HG02759 (cell line): ENCODE results near the gene PIRT.
"Not testable (repeated sequence)": the region's sequence is repeated elsewhere in the genome, so short reads cannot be mapped to it uniquely, and the experiment has no call there.

ENCODE experiments used
- ATAC-seq: cut with Tn5 transposase; IDR thresholded peaks from one replicate; pipeline ENCODE4 v1.9.1; 2021; ENCODE audit warnings: mild to moderate bottlenecking, moderate library complexity; ENCODE audit not compliant: unreplicated experiment

The PIRT gene

DNA sequence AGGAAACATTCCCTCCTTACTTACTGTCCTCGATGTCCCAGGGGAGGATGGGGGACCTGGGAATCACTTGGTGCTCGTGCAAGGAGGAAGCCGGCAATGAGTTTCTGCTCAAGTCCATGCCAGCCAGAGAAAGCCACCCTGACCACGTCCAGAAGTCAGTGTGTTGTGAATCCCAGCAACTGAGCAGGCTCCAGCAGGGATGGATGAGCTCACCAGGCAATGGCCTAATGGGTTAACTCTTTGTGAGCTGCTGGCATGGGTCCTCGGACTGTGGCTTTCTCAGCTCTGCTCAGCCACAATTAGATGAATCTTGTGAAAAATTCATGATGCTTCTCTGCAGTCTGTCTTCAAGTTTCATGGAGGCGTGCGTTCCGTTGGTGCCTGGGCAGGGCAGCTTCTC, at the start of gene PIRT:
Gene PIRT, minus strand, starts transcription at position 167 of the 400 bp plus-strand sequence. CDS start 12,442 bp downstream, outside the sequence.
- no peak for ATAC-seq

DNA sequence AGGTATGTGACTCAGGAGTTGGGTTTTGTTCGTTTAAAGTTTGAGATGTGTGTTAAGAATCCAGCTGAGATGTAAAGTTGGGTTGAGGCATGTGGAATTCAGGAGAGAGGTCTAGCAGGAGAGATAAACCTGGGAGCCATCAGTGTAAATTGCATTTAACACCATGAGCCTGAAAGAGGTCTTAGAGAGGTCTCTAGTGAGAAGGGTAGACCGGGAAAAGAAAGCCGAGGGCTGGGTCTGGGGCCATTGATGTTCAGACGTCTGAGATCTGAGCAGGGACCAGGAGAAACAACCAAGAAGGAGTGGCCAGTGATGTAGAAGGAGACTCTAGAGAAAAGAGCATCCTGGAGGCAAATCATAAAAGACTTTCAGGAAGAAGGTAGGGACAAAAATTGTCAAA, 44.1 kb upstream of the PIRT start:
- no peak for ATAC-seq

DNA sequence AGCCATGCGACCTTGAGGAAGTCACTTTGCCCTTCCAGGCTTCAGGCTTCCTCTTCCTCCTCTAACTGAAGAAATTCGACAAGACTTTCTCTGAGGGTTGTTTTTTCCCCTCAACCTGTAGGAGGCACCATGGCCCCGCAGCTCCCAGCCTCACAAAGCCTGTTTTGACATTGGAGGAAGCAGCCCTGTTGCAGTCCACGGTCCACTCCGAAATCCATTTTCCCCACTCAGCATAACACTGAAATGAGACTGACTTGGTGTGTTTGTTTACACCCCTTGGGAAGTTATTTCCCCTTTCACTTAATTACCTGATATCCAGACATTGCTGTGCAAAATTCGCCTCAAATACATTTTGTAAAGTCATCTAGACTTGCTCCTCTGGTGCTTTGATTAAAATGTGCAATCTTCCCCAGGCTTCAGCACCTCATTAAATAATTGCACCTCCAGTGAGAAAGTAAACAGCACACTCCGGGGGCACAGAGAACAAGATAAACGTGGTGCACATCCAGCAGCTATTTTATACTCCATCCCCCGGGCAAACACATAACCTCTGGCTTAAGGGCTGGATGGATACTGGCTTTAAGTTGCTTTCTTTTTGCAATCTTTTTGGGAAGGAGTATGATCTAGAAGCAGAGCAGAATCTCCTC, 41.4 kb upstream of the PIRT start:
- ATAC-seq = no peak

DNA sequence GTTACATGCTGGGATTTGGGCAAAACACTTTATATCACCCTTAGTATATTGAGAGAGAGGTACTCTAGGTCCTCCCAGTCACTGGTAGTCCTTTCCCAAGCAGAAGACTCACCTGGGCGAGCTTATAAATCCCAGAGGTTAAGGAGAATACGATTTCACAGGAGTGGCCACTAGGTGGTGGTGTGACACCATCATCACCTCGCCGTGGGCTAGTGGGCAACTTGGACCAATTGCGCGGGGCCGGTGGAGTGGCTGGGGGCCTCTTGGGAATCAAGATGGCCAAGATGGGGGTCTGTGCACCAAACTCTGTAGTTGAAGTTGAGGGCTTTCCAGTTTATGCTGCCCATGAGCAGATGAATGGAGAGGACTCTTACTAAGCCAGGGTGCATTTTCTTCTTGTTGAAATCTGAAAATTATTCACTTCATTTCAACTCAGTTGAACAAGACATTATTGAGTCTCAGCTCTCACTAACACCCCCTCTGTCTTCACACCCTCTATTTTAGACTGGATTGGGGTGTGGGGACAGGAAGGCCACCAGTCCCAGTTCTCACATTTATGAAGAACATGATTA, 38.2 kb upstream of the PIRT start:
- peak; percentile 66 for ATAC-seq

DNA sequence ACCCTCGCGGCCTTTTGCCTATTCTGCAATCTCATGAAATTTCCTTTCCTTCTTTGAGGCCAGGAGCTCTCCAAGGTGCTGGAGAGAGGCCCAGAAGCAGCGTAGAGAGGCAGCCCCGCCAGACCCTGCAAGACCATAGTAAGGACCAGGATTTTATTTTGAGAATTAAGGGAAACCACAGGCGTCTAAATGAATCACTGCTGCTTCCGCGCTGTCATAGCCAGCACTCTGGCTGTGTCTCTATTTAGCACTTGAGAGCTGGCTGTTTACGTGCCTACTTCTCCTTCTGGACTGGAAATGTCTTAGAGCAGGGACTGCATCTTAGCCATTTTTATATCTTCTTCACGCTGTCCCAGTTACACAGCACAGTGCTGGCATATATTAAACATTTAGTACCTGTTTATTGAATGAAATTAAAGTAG, 37.6 kb upstream of the PIRT start:
- no peak for ATAC-seq

DNA sequence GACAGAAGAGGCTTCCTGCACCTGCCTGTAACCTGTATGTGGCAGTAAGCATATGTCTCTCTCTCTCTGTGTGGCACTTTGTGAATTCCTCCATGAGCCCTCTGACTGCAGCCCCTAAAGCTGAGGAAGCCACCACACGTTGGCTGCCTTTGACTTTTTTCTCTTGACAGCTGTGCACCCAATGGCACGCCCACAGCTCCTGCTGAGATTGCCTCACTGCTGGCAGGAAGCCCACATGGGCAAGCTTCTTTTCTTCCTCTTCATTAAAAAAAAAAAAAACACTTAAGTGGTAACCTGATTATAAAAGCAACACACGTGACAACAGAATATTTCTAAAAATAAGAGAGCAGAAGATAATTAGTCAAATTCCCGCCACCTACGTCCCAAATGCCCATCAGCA, 34.0 kb upstream of the PIRT start:
- ATAC-seq = no peak

DNA sequence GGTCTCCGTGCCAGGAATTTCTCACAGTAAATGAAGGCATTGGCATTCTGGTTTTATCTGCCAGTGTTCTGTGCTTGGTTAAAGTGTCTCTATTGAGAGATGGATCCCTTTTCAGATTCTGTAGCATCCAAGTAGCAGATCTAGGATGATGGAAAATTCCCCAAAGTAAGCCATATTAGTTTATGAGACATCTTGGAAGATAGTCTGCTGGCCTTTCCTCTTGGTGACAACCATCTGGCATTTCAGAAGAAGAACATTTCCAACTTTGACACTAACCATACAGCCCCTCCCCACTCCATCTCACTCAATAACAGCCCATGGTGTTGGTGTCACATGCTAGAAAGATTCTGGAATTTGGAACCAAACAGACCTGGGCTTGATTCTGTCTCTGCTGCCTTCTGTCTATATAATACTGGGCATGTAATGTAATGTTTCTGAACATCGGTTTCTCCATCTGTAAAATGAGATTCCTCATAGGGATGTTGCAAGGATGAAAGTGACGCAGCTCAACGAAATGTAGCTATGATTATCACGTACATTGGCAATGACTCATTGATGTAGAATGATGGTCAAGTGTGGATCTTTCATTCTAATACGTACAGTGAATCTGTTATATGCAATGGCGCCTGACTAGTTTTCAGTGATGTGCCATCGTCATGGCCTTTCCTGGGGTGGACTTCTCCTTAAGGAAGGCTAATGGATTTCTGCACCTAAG, 32.6 kb upstream of the PIRT start:
- no peak for ATAC-seq

DNA sequence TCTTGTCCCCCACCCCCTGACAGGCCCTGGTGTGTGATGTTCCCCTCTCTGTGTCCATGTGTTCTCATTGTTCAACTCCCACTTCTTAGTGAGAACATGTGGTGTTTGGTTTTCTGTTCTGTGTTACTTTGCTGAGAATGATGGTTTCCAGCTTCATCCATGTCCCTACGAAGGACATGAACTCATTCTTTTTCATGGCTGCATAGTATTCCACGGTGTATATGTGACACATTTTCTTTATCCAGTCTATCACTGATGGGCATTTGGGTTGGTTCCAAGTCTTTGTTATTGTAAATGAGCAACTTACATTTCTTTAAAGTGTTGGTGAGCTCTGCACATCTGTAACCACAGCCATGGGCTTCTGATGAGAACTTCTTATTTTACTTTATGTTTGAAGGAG, 30.9 kb upstream of the PIRT start:
- not testable (repeated sequence) for ATAC-seq

DNA sequence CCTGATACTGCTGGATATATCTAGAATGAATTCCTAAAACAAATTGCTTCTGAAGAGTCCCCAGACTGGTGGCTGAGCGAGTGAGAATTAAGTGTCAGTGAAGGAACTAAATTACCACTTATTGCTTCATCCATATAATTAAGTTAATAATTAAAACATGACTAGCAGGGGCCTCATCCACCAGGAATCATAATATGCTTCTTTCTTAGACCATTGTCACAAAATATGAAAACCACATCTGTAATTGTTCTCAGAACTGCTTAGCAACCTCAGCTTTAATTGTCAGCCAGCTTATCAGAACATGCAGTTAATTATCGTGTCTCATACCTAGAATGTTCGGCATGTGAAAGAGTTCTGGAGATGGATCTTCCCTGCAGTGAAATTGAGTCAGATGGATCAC, 21.2 kb upstream of the PIRT start:
- no peak for ATAC-seq

DNA sequence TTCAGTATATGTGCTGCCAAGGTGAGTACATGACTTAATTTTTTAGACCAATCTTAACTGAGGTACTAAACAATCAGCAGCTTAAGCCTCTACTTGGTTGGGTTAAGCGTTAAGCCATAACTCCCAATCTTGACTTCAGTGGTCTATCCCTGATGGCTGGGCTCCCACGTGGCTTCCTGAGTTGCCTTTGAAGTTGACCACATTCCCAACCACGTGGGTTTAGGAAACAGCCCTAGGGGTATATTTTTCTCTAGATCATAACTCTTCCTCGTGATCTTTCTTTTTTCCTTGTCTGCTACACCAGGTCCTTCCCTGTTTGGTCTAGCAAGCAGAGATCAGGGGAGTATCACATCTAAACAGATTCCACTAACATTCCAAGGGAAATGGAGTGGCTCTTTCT, 20.1 kb upstream of the PIRT start:
- no peak for ATAC-seq

DNA sequence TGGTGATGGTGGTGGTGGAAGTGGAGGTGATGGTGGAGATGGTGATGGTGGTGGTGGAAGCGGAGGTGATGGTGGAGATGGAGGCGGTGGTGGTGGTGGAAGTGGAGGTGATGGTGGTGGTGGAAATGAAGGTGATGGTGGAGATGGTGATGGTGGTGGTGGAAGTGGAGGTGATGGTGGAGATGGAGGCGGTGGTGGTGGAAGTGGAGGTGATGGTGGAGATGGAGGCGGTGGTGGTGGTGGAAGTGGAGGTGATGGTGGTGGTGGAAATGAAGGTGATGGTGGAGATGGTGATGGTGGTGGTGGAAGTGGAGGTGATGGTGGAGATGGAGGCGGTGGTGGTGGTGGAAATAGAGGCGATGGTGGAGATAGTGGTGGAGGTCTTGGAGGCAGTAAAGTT, 8.7 kb upstream of the PIRT start:
- ATAC-seq = not testable (repeated sequence)

DNA sequence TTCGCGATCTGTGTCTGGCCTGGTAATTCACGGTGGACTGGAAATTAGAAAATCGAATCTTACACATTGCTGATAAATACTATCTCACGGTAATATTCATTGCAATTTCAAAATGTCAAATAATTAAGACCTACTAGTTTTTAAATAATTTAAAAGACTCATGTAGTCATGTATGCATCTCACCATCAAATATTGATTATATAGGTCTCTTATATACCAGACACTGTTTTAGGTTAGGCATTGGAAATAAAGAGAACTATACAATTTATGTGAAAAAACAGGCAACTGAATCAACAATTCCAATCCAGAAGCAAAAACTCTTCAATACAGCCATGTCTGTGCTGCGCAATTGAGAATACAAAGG, 7.5 kb upstream of the PIRT start:
- no peak for ATAC-seq

DNA sequence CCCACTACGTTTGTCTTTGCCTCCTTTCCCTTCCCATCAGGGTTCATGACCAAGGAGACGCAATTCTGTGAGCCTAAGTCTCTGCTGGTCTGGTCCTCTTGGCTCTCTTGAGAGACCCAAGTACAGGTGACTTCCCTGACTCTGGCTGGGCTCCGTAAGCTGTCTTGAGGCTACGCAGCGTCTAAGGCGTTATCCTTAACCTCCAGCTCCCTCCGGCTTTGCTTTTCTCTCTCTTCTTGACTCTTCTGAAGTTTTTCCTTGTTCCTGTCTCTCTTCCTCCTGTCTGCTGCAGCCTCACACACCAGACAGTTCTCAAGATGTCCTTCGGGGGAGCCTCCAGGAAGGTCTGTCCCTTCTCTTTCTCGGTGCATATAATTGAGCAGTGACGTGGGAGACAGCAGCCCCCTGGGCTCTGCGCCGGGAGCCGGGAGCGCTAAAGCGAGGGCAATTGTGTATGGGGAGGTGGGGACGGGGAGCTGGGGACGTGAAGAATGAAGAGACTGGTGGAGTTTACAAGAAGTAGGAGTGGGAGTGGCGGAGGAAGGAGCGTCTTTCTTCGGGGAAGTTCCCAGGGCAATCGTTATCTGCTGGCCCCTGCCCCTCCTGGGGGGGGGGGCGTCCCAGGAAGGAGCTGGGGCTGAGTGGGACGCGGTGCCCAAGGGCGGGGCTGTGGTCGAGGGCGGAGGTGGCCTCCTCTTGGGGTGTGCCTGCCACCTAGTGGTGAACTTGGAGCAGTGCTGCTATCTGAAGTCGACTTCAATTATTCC, 6.9 kb upstream of the PIRT start:
- ATAC-seq = peak; percentile 96

DNA sequence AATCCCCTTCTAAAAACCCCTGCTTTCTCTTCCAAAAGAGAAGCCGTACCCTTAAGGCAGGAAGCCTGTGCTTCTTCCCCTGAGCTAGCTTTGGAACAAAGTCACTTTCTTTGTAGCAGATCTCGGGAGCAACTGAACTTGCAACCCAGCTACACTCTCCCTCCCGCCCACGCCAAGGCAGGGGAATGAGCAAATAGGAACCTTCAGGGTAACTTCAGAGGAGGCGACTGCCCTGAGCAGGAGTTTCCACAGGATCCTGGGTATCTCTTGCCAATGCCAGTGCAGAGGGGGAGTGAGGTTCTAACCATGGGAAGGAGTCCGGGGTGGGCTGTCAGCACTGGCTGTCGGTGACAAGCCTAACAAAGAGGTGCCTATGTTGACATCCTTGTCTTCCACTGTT, 5.9 kb upstream of the PIRT start:
- ATAC-seq = no peak

DNA sequence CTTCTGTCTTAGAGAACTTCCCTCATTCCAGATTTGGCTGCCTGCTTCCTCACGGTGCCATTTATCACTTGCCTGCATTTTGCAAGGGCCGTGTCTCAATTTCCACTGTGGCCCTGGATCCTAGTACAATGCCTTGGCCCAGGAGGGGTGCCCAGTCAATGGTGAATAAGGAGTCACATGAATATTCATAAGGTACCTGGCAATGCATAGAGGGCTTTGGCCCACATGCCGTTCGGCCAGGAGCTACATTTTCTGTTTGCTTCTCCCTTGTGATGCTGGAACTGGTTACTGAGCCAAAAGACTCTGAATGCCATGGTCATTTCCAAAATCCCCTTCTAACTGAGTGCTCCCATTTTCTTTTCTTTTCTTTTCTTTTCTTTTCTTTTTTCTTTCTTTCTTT, 4.8 kb upstream of the PIRT start:
- no peak for ATAC-seq

DNA sequence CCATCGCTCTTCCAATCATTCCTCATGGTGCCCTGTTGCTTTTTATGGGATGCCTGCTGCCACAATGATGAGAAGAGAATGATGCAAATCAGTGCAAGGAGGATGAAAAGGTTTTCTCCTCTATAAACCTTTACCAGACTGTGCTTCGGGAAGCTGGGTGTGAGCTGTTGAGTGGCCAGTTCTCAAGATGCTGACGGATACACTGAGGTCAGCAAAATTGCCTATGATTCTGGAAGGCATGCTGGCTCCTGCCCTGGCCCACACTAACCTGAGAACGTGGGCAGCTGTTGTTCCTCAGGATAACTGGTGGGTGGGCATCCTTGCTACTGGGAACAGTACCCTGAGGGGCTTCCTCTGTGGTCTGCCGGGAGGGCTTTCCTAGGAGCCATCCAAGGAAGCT, 795 bp upstream of the PIRT start:
- no peak for ATAC-seq

DNA sequence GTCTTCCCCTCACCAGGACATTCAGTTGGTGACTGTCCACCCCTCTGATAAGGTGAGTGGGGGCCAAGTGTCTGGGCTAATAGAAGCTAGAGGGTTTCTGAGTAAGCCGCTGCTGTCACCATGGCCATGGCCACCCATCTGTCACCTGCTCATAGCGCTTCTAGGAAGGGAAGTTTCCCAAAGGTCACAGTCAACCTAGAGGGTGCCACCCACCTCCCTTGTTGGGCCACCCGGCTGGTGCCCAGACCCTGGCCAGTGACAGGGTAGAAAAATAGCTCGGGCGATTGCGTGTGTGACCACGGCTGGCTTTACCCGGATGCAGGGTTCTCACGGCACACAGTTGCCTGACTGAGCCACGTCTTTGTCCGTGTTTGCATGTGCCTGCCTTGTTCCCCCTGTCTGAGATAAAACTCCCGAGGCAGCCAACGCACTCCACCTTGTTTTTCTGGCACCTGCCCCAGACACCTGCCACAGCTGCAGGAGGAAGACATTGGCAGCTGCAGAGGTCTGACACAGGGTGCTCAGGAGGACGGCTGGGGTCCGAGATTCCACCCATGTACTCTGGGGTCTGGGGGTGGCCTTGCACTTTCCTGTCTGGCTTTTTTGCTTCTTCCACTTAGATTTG, 809 bp downstream of the PIRT start:
- ATAC-seq = no peak

DNA sequence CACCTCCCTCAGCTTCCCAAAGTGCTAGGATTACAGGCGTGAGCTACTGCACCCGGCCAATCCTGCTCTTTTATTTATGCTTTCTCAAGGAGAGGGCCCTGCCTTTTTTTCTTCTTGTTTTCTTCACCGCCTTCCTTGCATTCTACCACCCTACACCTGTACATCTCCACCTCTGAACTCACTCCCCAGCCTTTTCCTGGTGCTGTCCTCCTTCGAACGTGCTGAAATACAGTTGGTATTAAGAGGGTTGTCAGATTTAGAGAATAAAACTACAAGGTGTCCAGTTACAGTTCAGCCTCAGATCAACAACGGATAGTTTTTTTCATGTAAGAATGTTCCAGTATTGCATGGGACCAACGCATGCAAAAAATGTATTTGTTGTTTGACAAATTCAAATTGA, 1.7 kb downstream of the PIRT start:
- ATAC-seq = no peak

DNA sequence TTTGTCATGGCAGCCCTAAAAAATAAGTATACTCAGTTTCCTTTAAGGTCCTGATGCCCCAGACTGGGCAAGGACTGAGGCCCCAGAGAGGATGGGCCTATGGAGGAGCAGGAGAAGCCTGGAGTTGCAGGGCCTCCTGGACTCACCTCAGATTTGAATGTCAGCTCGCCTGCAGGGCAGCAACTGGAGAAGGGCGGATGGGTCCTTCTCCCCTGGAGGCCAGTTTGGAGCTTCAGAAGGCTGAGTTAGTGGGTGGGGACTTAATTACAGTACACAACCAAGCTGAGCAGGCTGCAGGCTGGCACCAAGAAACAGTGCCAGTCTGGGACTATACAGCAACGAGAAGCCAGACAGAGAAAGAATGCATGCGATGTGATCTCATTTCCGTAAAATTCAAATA, 6.2 kb downstream of the PIRT start:
- no peak for ATAC-seq

DNA sequence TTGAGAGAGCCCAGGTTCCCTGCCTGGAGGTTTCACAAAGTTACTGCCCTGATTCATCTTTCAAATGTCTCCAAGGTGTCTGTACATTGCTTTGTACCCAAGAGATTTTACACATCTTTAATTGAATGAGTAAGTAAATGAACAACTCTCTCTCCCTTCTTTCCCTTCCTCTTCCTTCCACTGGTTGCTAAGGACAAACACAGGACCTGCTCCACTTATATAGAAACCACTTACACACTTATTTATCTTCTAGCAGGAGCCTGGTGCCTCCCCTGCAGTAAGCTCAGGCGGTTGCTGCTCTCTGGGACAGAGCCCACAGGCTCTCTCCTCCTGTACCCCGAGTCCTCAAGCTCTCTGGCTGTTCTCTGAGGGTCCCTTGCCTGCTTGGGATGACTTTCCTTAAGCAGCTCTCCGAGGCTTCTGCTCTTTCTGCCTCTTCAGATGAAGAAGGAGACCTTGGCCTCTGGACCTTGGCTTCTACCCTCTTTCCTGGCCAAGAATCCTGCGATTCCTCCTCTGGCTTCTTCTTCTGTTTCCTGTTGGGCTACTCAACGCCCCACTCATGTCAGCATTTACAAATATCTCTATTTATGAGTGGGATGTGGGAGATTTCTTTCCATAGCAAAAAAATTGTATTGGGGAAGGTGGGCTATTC, 9.9 kb downstream of the PIRT start:
- ATAC-seq = no peak

DNA sequence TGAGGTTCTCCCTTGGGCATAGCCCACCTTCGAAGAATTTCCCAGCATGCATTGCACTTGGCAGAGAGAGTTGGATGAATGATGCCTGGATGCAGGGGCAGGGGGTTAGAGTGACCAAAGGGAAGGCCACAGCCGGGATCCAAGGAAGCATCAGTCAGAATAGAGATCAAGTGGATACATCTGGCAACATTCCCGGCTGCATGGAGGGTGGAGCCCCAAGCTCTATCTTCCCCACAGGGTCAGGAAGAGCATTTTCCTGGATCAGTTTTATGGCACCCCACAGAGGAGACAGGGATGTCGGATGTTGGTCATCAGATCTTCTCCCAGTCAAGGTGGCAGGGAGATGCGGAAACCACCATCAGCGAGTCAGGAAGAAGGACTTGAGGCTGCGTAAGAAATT, 13.0 kb downstream of the PIRT start:
- no peak for ATAC-seq
